ENCODE measurements around the gene POU1F1. TPM values are rescaled to one million over a fixed set of nuclear protein-coding genes. Genes with fewer than 3 reads are reported as not detected.
"Not testable (repeated sequence)": the region's sequence is repeated elsewhere in the genome, so short reads cannot be mapped to it uniquely, and the experiment has no call there.

POU1F1 gene
- total RNA-seq, 1 donor from 2014 or later = not detected

GRCh38 chr3:87313641-87314040 is 37.3 kb upstream of the POU1F1 start:
- TF ChIP-seq CTCF (IDR thresholded peaks at IDR 0.05; ENCODE audit: insufficient read depth, low read length, poor library complexity, severe bottlenecking) = no peak
- H3K36me3 ChIP-seq (ENCODE audit: control insufficient read depth, insufficient read depth, low read length) = no peaks in the 10 kb centered on the region
- no peak for DNase-seq (ENCODE audit: low read depth)
- H3K27me3 ChIP-seq (ENCODE audit: control insufficient read depth, insufficient read depth, low read length) = no peaks in the 10 kb centered on the region
- H3K4me3 ChIP-seq (ENCODE audit: low read depth, low read length) = no peak overlapping the region

- no peak for DNase-seq (ENCODE audit: low read depth)
- no peak for TF ChIP-seq CTCF (IDR thresholded peaks at IDR 0.05; ENCODE audit: insufficient read depth, low read length, poor library complexity, severe bottlenecking)
These were observed 34.9 kb upstream of the POU1F1 start for GRCh38 chr3:87311309-87311708.

GRCh38 chr3:87309601-87310000 is 33.2 kb upstream of the POU1F1 start:
- no peak overlapping the region for H3K4me3 ChIP-seq (ENCODE audit: low read depth, low read length)
- no peaks in the 10 kb centered on the region for H3K27me3 ChIP-seq (ENCODE audit: control insufficient read depth, insufficient read depth, low read length)
- H3K36me3 ChIP-seq (ENCODE audit: control insufficient read depth, insufficient read depth, low read length) = no peaks in the 10 kb centered on the region
- TF ChIP-seq CTCF (IDR thresholded peaks at IDR 0.05; ENCODE audit: insufficient read depth, low read length, poor library complexity, severe bottlenecking) = no peak
- DNase-seq (ENCODE audit: low read depth) = no peak

More at GRCh38 chr3:87311309-87311708, 34.9 kb upstream of the POU1F1 start:
- Histone ChIP-seq H3K27me3 (ENCODE audit: control insufficient read depth, insufficient read depth, low read length) (no peaks in the 10 kb centered on the region), H3K36me3 (ENCODE audit: control insufficient read depth, insufficient read depth, low read length) (no peaks in the 10 kb centered on the region), H3K4me3 (ENCODE audit: low read depth, low read length) (no peak overlapping the region)

GRCh38 chr3:87307805-87308204 is 31.4 kb upstream of the POU1F1 start:
- H3K27me3 ChIP-seq (ENCODE audit: control insufficient read depth, insufficient read depth, low read length) = no peaks in the 10 kb centered on the region
- no peak for TF ChIP-seq CTCF (IDR thresholded peaks at IDR 0.05; ENCODE audit: insufficient read depth, low read length, poor library complexity, severe bottlenecking)
- no peaks in the 10 kb centered on the region for H3K36me3 ChIP-seq (ENCODE audit: control insufficient read depth, insufficient read depth, low read length)
- no peak for DNase-seq (ENCODE audit: low read depth)
- H3K4me3 ChIP-seq (ENCODE audit: low read depth, low read length) = no peak overlapping the region

- DNase-seq (ENCODE audit: low read depth) = no peak
- Histone ChIP-seq H3K36me3 (ENCODE audit: control insufficient read depth, insufficient read depth, low read length) (no peaks in the 10 kb centered on the region), H3K4me3 (ENCODE audit: low read depth, low read length) (no peak overlapping the region), H3K27me3 (ENCODE audit: control insufficient read depth, insufficient read depth, low read length) (no peaks in the 10 kb centered on the region)
- TF ChIP-seq CTCF (IDR thresholded peaks at IDR 0.05; ENCODE audit: insufficient read depth, low read length, poor library complexity, severe bottlenecking) = no peak
These were observed 29.1 kb upstream of the POU1F1 start for GRCh38 chr3:87305517-87305916.

- not testable (repeated sequence) for H3K36me3 ChIP-seq (ENCODE audit: control insufficient read depth, insufficient read depth, low read length); DNase-seq (ENCODE audit: low read depth); H3K27me3 ChIP-seq (ENCODE audit: control insufficient read depth, insufficient read depth, low read length); H3K4me3 ChIP-seq (ENCODE audit: low read depth, low read length)
These were observed 28.6 kb upstream of the POU1F1 start for GRCh38 chr3:87305031-87305430.
